Measurements from ENCODE around the gene ANKS1B.
"Not testable (repeated sequence)": the region's sequence is repeated elsewhere in the genome, so short reads cannot be mapped to it uniquely, and the experiment has no call there.

Gene ANKS1B

GRCh38 chr12:99372257-99372920, 612.3 kb downstream of the ANKS1B start:
- ATAC-seq = no peak
- no peak for DNase-seq

GRCh38 chr12:99370421-99371138, 614.2 kb downstream of the ANKS1B start:
- ATAC-seq = no peak
- no peak for DNase-seq

GRCh38 chr12:99367181-99367580, 617.6 kb downstream of the ANKS1B start:
- ATAC-seq = no peak
- no peak for DNase-seq

GRCh38 chr12:99352269-99352668, 632.5 kb downstream of the ANKS1B start:
- ATAC-seq (no peak), DNase-seq (no peak)

GRCh38 chr12:99343960-99344359, 640.8 kb downstream of the ANKS1B start:
- no peak for ATAC-seq
- DNase-seq = no peak

- DNase-seq (no peak), ATAC-seq (no peak)
These were observed 645.1 kb downstream of the ANKS1B start for GRCh38 chr12:99339663-99340062.

GRCh38 chr12:99334285-99335056, 650.3 kb downstream of the ANKS1B start:
- ATAC-seq (no peak), DNase-seq (no peak)

- DNase-seq (no peak), ATAC-seq (no peak)
These were observed 651.7 kb downstream of the ANKS1B start for GRCh38 chr12:99332936-99333591.

- no peak for DNase-seq
- ATAC-seq = no peak
These were observed 654.5 kb downstream of the ANKS1B start for GRCh38 chr12:99330216-99330615.

- ATAC-seq, DNase-seq: not testable (repeated sequence)
These were observed 663.5 kb downstream of the ANKS1B start for GRCh38 chr12:99321210-99321609.

GRCh38 chr12:99311373-99311772, 673.4 kb downstream of the ANKS1B start:
- ATAC-seq (no peak), DNase-seq (no peak)

GRCh38 chr12:99309812-99310211, 674.9 kb downstream of the ANKS1B start:
- DNase-seq (no peak), ATAC-seq (no peak)

GRCh38 chr12:99302874-99303273, 681.9 kb downstream of the ANKS1B start:
- DNase-seq (no peak), ATAC-seq (no peak)

GRCh38 chr12:99287136-99287535, 697.6 kb downstream of the ANKS1B start:
- no peak for ATAC-seq
- DNase-seq = no peak

- ATAC-seq (no peak), DNase-seq (no peak)
These were observed 700.6 kb downstream of the ANKS1B start for GRCh38 chr12:99284161-99284560.

GRCh38 chr12:99282624-99283023, 702.1 kb downstream of the ANKS1B start:
- DNase-seq = no peak
- no peak for ATAC-seq

- DNase-seq = no peak
- ATAC-seq = no peak
These were observed 702.6 kb downstream of the ANKS1B start for GRCh38 chr12:99282086-99282485.

GRCh38 chr12:99281277-99281676, 703.5 kb downstream of the ANKS1B start:
- DNase-seq (no peak), ATAC-seq (no peak)

GRCh38 chr12:99278899-99279298, 705.8 kb downstream of the ANKS1B start:
- no peak for DNase-seq
- no peak for ATAC-seq

- ATAC-seq = no peak
- DNase-seq = no peak
These were observed 707.0 kb downstream of the ANKS1B start for GRCh38 chr12:99277591-99278379.

- no peak for ATAC-seq
- DNase-seq = no peak
These were observed 713.7 kb downstream of the ANKS1B start for GRCh38 chr12:99271071-99271470.

GRCh38 chr12:99267038-99267437, 717.7 kb downstream of the ANKS1B start:
- DNase-seq (no peak), ATAC-seq (no peak)
